ENCODE results near the gene FAM53B.

FAM53B gene

GRCh38 chr10:124708922-124709520 lies 35.2 kb downstream of the FAM53B start:
- DNase-seq = peak in 2 of 4 experiments; percentile 34 to 37

GRCh38 chr10:124708246-124708779 lies 35.9 kb downstream of the FAM53B start:
- peak in 1 of 4 experiments; percentile 25 for DNase-seq

GRCh38 chr10:124707551-124707950 lies 36.6 kb downstream of the FAM53B start:
- peak in 3 of 4 experiments; percentile 42 to 56 (median 45) for DNase-seq

- no peak for DNase-seq
Observed at GRCh38 chr10:124707144-124707467, 37.1 kb downstream of the FAM53B start.

- no peak for DNase-seq
Observed at GRCh38 chr10:124706462-124707143, 37.6 kb downstream of the FAM53B start.

- DNase-seq = no peak
Observed at GRCh38 chr10:124705817-124706461, 38.2 kb downstream of the FAM53B start.

- DNase-seq = no peak
Observed at GRCh38 chr10:124705381-124705740, 38.8 kb downstream of the FAM53B start.

- no peak for DNase-seq
Observed at GRCh38 chr10:124704428-124705380, 39.5 kb downstream of the FAM53B start.

- no peak for DNase-seq
Observed at GRCh38 chr10:124703778-124704427, 40.3 kb downstream of the FAM53B start.

GRCh38 chr10:124703372-124703771 lies 40.8 kb downstream of the FAM53B start:
- DNase-seq = no peak

GRCh38 chr10:124701881-124702656 lies 42.1 kb downstream of the FAM53B start:
- peak; percentile 44 to 83 (median 68) for DNase-seq

GRCh38 chr10:124701435-124701834 lies 42.7 kb downstream of the FAM53B start:
- DNase-seq = peak; percentile 82 to 93 (median 91)

GRCh38 chr10:124701038-124701365 lies 43.2 kb downstream of the FAM53B start:
- DNase-seq = no peak

GRCh38 chr10:124700293-124701037 lies 43.7 kb downstream of the FAM53B start:
- DNase-seq = peak; percentile 49 to 84 (median 74)

- DNase-seq = peak in 2 of 4 experiments; percentile 29 to 42
Observed at GRCh38 chr10:124699471-124700292, 44.5 kb downstream of the FAM53B start.

GRCh38 chr10:124698545-124699469 lies 45.4 kb downstream of the FAM53B start:
- no peak for DNase-seq

GRCh38 chr10:124697837-124698544 lies 46.2 kb downstream of the FAM53B start:
- peak in 3 of 4 experiments; percentile 55 to 69 (median 59) for DNase-seq

- DNase-seq = no peak
Observed at GRCh38 chr10:124697443-124697836, 46.7 kb downstream of the FAM53B start.
